HS-5 (cell line): ENCODE measurements around the gene ZNF331.

Experiments
- DNase-seq: peaks from one replicate; pipeline ENCODE4 v3.0.0-alpha.2; 2012; ENCODE audit warnings: low read depth

Gene ZNF331

GRCh38 chr19:53576941-53577653 lies 39.2 kb downstream of the ZNF331 start:
- no peak for DNase-seq

- DNase-seq: no peak
These were observed 40.0 kb downstream of the ZNF331 start for GRCh38 chr19:53577968-53578367.

GRCh38 chr19:53579518-53579917 lies 41.6 kb downstream of the ZNF331 start:
- no peak for DNase-seq

- no peak for DNase-seq
These were observed 43.2 kb downstream of the ZNF331 start for GRCh38 chr19:53580871-53581835.

- no peak for DNase-seq
These were observed 43.9 kb downstream of the ZNF331 start for GRCh38 chr19:53581871-53582279.

GRCh38 chr19:53583181-53583580 lies 45.2 kb downstream of the ZNF331 start:
- no peak for DNase-seq

- DNase-seq: no peak
These were observed 48.3 kb downstream of the ZNF331 start for GRCh38 chr19:53586277-53586691.

GRCh38 chr19:53594811-53595509 lies 57.0 kb downstream of the ZNF331 start:
- DNase-seq: no peak

- no peak for DNase-seq
These were observed 57.5 kb downstream of the ZNF331 start for GRCh38 chr19:53595510-53595867.

GRCh38 chr19:53596056-53596455 lies 58.1 kb downstream of the ZNF331 start:
- DNase-seq: no peak

- no peak for DNase-seq
These were observed 59.1 kb downstream of the ZNF331 start for GRCh38 chr19:53597023-53597422.

GRCh38 chr19:53598361-53598760 lies 60.4 kb downstream of the ZNF331 start:
- no peak for DNase-seq

- DNase-seq: no peak
These were observed 62.3 kb downstream of the ZNF331 start for GRCh38 chr19:53600217-53600616.

GRCh38 chr19:53606031-53606430 lies 68.1 kb downstream of the ZNF331 start:
- DNase-seq: no peak

- no peak for DNase-seq
These were observed 70.4 kb downstream of the ZNF331 start for GRCh38 chr19:53608381-53608780.

- no peak for DNase-seq
These were observed 75.0 kb downstream of the ZNF331 start for GRCh38 chr19:53612762-53613526.

GRCh38 chr19:53621885-53622740 lies 84.2 kb downstream of the ZNF331 start:
- DNase-seq: no peak

GRCh38 chr19:53624771-53625545 lies 87.0 kb downstream of the ZNF331 start:
- DNase-seq: no peak

- DNase-seq: no peak
These were observed 88.5 kb downstream of the ZNF331 start for GRCh38 chr19:53626486-53626885.

GRCh38 chr19:53626976-53627375 lies 89.0 kb downstream of the ZNF331 start:
- DNase-seq: no peak
